HepG2 (cell line): ENCODE measurements around the gene BMX. TPM values are rescaled to one million over a fixed set of nuclear protein-coding genes. Genes with fewer than 3 reads are reported as not detected.

ENCODE experiments used
- ATAC-seq: fragments of 200-7000 bp; cut with Tn5 transposase; 3 replicates; pipeline ENCODE4 v1.9.1; 2020; ENCODE audit warnings: mild to moderate bottlenecking, moderate library complexity
- BruUV-seq: library from RNA; stranded (reverse); fragments of 400-500 nt; replicated peaks from 2 replicates; lab custom pipeline; 2021; lab: Mats Ljungman, UMichigan
- CTCF ChIA-PET: fragments of 300-600 bp; formaldehyde crosslinking; extraction: SDS; loops from one replicate; lab custom pipeline; 2021; ENCODE audit warnings: low total read pairs, inconsistent platforms, low intra/inter-chr PET ratio; lab: Yijun Ruan, JAX
- POLR2A ChIA-PET: fragments of 350-600 bp; sonication (Branson Sonifier 250); formaldehyde crosslinking; loops from one replicate; lab custom pipeline; 2020; ENCODE audit warnings: antibody characterized with exemption, inconsistent platforms; lab: Yijun Ruan, JAX
- DNase-seq: peaks from one replicate; pipeline ENCODE4 v3.0.0-alpha.2; 2015; ENCODE audit warnings: low spot score
- FAIRE-seq: peaks from 3 replicates; lab custom pipeline; 2011; peaks lifted over from hg19 to GRCh38; lab: Jason Lieb, UNC
- H2AFZ ChIP-seq: one replicate; pipeline ENCODE4 v1.6.1; 2011; ENCODE audit warnings: low read length, inconsistent platforms
- H3K27ac ChIP-seq: fragments of 300-600 bp; 3 replicates; pipeline ENCODE4 v1.8.0; 2011; ENCODE audit warnings: mixed run types, mild to moderate bottlenecking, mixed read lengths, low read length, inconsistent platforms; ENCODE audit not compliant: insufficient read depth; ENCODE audit errors: extremely low read length
- H3K27me3 ChIP-seq, 2 experiments: fragments of 200-600 bp in 1 of 2; 2 replicates in 1 of 2; 3 replicates in 1 of 2; pipeline versions ENCODE4 v1.6.0 to v1.8.0; 2011; ENCODE audit warnings: low read length in 2 of 2, mild to moderate bottlenecking in 2 of 2, moderate library complexity in 2 of 2, inconsistent platforms in 1 of 2; ENCODE audit not compliant: insufficient read depth in 2 of 2, control insufficient read depth in 1 of 2
- H3K36me3 ChIP-seq, 2 experiments: fragments of 200-600 bp in 1 of 2; replicated peaks in 1 of 2; 2 replicates in 1 of 2; 3 replicates in 1 of 2; pipeline versions ENCODE4 v1.5.1 to v1.8.0; 2011; ENCODE audit warnings: low read length in 2 of 2, inconsistent platforms in 1 of 2; ENCODE audit not compliant: insufficient read depth in 2 of 2, control insufficient read depth in 1 of 2
- H3K4me1 ChIP-seq: 2 replicates; pipeline ENCODE4 v1.5.1; 2012; ENCODE audit warnings: low read length, inconsistent platforms; ENCODE audit not compliant: insufficient read depth
- H3K4me2 ChIP-seq: 2 replicates; pipeline ENCODE4 v1.6.0; 2011; ENCODE audit warnings: low read depth, low read length, inconsistent platforms
- H3K4me3 ChIP-seq, 3 experiments: fragments of 200-600 bp in 1 of 3; sonication (generic), shearing (Covaris generic) in 1 of 3; replicated peaks in 1 of 3; 2 replicates each; pipeline ENCODE4 v1.5.1; 2011 to 2016; ENCODE audit warnings: low read length in 3 of 3, inconsistent platforms in 2 of 3, low read depth in 2 of 3, mild to moderate bottlenecking in 2 of 3, control low read depth in 1 of 3, mixed read lengths in 1 of 3; ENCODE audit not compliant: insufficient read depth in 1 of 3
- H3K79me2 ChIP-seq: one replicate; pipeline ENCODE4 v1.6.1; 2011; ENCODE audit warnings: low read length, inconsistent platforms; ENCODE audit not compliant: insufficient read depth
- H3K9ac ChIP-seq: 2 replicates; pipeline ENCODE4 v1.6.0; 2011; ENCODE audit warnings: mild to moderate bottlenecking, low read depth, low read length, inconsistent platforms; ENCODE audit not compliant: insufficient read depth
- H3K9me3 ChIP-seq: 2 replicates; pipeline ENCODE4 v1.5.1; 2012; ENCODE audit warnings: mild to moderate bottlenecking, low read length
- H4K20me1 ChIP-seq: 2 replicates; pipeline ENCODE4 v1.6.0; 2011; ENCODE audit warnings: inconsistent platforms, mild to moderate bottlenecking, low read length, moderate library complexity; ENCODE audit not compliant: insufficient read depth
- KIAA2018 ChIP-seq: sonication (generic); formaldehyde crosslinking; IDR thresholded peaks from 2 replicates; pipeline ENCODE4 v1.5.0; 2020; ENCODE audit warnings: mild to moderate bottlenecking, missing genetic modification reagents, borderline replicate concordance
- SMAD9 ChIP-seq: sonication (generic); formaldehyde crosslinking; IDR thresholded peaks from 2 replicates; pipeline ENCODE4 v1.5.1; 2020; ENCODE audit warnings: mild to moderate bottlenecking, missing genetic modification reagents
- TCF7 ChIP-seq: sonication (generic); IDR thresholded peaks from 2 replicates; pipeline ENCODE4 v1.6.1; 2016; ENCODE audit warnings: antibody characterized with exemption, low read depth
- ZBTB39 ChIP-seq: sonication (generic); formaldehyde crosslinking; IDR thresholded peaks from 2 replicates; pipeline ENCODE4 v1.5.0; 2020; ENCODE audit warnings: missing genetic modification reagents
- WGBS: methylation state at CpG from one replicate; pipeline ENCODE4 v1.1.6; 2017; ENCODE audit warnings: low lambda C conversion rate; 5-methylcytosine and 5-hydroxymethylcytosine counted together
- in situ Hi-C: cut with HindIII; loops from 2 replicates; pipeline ENCODE4 v1.10.0; 2017; ENCODE audit warnings: low pct_unique_long_range_greater_than_20kb; ENCODE audit not compliant: extremely low pct_ligation_motif_present
- intact Hi-C: fragments of 100-400 bp; cut with micrococcal nuclease; formaldehyde crosslinking; loops from one replicate; pipeline ENCODE4 v1.10.0; 2022; ENCODE audit not compliant: unreplicated experiment
- polyA plus RNA-seq, 8 experiments: library from polyadenylated mRNA; depleted of rRNA in 3 of 8; stranded (reverse) in 7 of 8; unstranded in 1 of 8; fragments of >200 nt; fragmentation: Illumina TruSeq in 4 of 8; extraction: Trizol in 4 of 8; gene quantifications; 2 replicates each; pipeline versions ENCODE4 v1.2.1 to v1.2.3, GENCODE V29; 2011 to 2016; ENCODE audit warnings: low read depth in 4 of 8, missing spikeins in 1 of 8, mixed read lengths in 1 of 8; ENCODE audit not compliant: insufficient read depth in 1 of 8
- total RNA-seq, 5 experiments: library from RNA; depleted of rRNA; stranded (reverse); fragments of >200 nt; fragmentation: Illumina TruSeq; extraction: Trizol; gene quantifications; 2 replicates each; pipeline ENCODE4 v1.2.3, GENCODE V29; 2016; ENCODE audit warnings: low read depth in 1 of 5

Gene BMX
- total and polyA plus RNA-seq, 2 of the 13 experiments (the other 11 are each of a cell fraction or from before 2014, with no cell fraction given) = not detected

- WGBS = 6% methylated on average over 4 of the region's 4 CpGs
- no TSS peak for BruUV-seq
- Histone ChIP-seq H3K9ac (no peak overlapping the region), H3K4me2 (no peak overlapping the region), H2AFZ (no peak overlapping the region), H3K79me2 (no peaks in the 10 kb centered on the region), H3K27ac (no peak overlapping the region), H3K4me1 (no peaks in the 10 kb centered on the region), H3K36me3 (no peaks in the 10 kb centered on the region), H3K4me3 (no peak overlapping the region)
- intact Hi-C loops (no loop called here), in situ Hi-C loops (no loop called here)
- CTCF ChIA-PET = no interaction called here
- TF ChIP-seq ZBTB39 (CRISPR knock-in tag) (no peak), KIAA2018 (CRISPR knock-in tag) (no peak), TCF7 (no peak), SMAD9 (CRISPR knock-in tag) (no peak)
- TF ChIP-seq, all 625 proteins: peak for 0
- ATAC-seq (no peak), DNase-seq (no peak), FAIRE-seq (no peak)
- Histone ChIP-seq H3K9me3 (no peaks in the 10 kb centered on the region), H4K20me1 (no peaks in the 10 kb centered on the region), H3K27me3 (no peaks in the 10 kb centered on the region)
- POLR2A ChIA-PET = no interaction called here
Observed at GRCh38 chrX:15512401-15512965, 11.9 kb downstream of the BMX start.
